Thyroid gland (tissue), 4 donors: Measurements from ENCODE around the gene TMEM201.

Experiments
- POLR2A ChIP-seq, 2 donors: fragments of 450-650 bp; IDR thresholded peaks; one replicate each; pipeline ENCODE4 v1.6.1; 2017; ENCODE audit warnings: antibody characterized with exemption in 2 of 2, mild to moderate bottlenecking in 2 of 2, moderate library complexity in 1 of 2
- TF ChIP-seq, protein P1 (sequence below), 6 experiments: fragments of 200-600 bp in 3 of 6; fragments of 450-650 bp in 3 of 6; sonication (generic) in 3 of 6; IDR thresholded peaks; one replicate each; pipeline ENCODE4 v1.5.1; 2016 to 2019; ENCODE audit warnings: antibody characterized with exemption in 6 of 6, mild to moderate bottlenecking in 2 of 6, inconsistent platforms in 1 of 6, moderate library complexity in 1 of 6

DNA sequence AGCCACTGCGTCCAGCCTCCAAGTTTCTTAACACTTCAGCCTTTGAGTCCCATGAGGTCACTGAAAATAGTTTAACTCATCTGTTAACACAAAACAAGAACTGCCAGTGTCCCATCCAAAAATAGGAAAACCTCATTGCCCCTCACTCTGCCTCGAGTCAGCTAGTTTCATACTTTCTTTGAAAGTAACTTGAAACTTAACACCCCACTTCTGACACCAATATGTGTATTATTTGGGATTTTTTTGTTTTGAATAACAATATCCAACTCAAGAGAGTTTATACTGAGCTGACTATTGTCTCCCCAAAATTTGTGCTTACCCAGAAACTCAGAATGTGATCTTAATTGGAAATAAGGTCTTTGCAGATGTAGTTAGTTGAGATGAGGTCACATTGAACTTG lies 45.9 kb downstream of the TMEM201 start:
- TF ChIP-seq POLR2A (IDR thresholded peaks at IDR 0.05), result no peak
- TF ChIP-seq, protein P1, sequence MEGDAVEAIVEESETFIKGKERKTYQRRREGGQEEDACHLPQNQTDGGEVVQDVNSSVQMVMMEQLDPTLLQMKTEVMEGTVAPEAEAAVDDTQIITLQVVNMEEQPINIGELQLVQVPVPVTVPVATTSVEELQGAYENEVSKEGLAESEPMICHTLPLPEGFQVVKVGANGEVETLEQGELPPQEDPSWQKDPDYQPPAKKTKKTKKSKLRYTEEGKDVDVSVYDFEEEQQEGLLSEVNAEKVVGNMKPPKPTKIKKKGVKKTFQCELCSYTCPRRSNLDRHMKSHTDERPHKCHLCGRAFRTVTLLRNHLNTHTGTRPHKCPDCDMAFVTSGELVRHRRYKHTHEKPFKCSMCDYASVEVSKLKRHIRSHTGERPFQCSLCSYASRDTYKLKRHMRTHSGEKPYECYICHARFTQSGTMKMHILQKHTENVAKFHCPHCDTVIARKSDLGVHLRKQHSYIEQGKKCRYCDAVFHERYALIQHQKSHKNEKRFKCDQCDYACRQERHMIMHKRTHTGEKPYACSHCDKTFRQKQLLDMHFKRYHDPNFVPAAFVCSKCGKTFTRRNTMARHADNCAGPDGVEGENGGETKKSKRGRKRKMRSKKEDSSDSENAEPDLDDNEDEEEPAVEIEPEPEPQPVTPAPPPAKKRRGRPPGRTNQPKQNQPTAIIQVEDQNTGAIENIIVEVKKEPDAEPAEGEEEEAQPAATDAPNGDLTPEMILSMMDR (IDR thresholded peaks at IDR 0.05), result no peak
